ENCODE results near the gene TRMT5.
A peak's percentile ranks its signal among the peaks of the same experiment; 100 is the strongest.

Gene TRMT5

DNA sequence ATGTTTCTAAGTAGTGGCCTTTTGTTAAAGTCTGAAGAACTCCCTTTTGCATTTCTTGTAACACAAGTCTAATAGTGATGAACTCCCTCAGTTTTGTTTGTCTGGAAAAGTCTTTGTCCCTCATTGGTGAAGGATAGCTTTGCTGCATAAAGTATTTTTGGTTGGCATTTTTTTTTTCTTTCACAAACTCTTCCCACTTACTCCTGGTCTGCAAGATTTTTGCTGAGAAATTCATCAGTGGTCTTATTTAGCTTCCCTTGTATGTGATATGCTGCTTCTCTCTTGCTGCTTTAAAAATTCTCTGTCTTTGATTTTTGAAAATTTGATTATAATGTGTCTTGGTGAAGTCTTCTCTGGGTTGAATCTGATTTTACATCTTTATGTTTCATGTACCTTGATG, 22.7 kb downstream of the TRMT5 start:
- no peak for DNase-seq

DNA sequence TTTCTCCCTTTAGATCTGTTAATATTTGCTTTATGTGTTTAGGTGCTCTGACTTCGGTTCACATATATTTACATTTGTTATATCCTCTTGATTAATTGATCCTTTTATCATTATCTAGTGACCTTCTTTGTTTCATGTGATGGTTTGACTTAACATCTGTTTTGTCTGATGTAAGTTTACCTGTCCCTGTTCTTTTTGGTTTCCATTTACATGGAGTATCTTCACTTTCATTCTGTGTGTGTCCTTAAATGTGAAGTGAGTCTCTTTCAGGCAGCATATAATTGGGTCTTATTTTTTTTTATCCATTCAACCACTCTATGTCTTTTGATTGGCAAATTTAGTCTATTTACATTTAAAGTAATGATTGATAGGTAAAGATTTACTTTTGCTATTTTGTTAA, 24.2 kb downstream of the TRMT5 start:
- DNase-seq, result no peak

DNA sequence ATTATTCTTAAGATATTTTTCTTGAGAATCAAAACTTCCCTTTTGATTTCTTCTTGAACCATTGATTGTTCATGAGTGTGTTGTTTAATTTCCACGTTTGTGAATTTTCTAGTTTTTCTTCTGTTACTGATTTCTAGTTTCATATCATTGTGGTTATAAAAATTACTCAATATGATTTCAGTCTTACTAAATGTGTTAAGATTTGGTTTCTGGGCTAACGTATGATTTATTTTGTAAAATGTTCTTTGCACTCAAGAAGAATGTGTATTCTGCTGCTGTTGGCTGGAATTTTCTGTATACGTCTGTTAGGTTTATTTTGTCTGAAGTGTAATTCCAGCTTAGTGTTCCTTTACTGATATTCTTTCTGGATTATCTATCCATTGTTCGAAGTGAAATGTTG, 24.7 kb downstream of the TRMT5 start:
- DNase-seq, result no peak

DNA sequence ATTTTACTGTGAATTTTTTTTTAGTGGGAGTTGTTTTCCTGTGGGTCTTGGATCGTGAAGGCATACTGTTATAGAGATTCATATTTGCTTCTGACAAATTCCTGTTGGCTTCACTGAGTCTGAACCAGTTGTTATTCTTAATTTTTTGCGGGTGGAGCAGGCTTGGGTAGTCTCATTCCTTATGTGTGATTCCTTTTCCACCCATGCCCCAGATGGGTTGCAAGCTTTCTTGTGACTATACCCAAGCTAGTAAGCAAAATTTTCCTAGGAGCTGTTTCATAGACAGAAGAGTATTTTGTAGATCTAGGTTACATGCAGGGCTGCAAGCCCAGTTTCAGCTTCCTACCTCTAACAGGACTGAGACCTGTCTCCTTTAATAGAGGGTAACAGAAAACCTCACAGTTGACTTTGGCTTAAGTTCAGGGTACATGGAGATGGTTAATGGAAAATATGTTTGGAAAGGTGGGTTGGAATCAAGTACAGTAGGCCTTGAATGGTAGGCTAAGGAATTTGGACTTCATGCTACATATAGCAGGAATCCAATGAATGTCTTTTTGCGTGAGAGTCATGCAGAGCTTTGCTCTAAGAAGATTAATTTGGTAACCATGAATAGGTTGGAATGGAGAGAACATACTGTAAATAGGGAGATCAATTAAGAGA, 29.0 kb downstream of the TRMT5 start:
- no peak for DNase-seq

DNA sequence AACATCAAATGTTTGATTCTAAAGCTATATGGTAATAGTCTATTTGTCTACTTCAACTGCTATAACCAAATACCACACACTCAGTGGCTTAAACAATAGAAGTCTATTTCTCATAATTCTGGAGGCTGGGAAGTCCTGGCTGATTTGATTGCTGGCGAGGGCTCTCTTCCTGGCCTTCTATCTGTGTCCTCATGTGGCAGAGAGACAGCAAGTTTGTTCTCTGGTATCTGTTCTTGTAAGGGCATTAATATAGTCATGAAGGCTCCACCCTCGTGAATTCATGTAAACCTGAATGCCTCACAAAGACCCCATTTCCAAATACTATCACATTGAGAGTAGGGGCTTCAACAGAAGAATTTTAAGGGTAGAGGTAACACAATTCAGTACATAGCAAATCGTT, 34.1 kb downstream of the TRMT5 start:
- DNase-seq, result no peak

DNA sequence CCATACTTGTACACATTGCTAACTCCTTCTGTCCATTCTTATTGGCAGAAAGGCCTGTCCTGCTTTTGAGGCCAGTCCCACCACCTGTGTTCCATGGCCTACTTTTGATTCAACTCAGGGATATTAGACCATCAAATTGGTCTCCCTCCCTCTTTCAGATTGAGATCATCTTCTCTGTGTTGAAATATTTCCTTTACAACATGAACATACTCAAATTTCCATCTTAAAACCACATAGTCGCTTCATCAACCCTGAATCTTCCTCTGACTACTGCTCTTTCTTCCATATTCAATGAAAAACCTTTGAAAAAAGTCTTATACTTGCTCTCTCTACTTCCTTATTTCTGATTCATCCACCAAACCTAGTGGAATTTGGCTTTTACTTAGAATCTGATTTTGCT, 34.9 kb downstream of the TRMT5 start:
- DNase-seq, result peak; percentile 19

DNA sequence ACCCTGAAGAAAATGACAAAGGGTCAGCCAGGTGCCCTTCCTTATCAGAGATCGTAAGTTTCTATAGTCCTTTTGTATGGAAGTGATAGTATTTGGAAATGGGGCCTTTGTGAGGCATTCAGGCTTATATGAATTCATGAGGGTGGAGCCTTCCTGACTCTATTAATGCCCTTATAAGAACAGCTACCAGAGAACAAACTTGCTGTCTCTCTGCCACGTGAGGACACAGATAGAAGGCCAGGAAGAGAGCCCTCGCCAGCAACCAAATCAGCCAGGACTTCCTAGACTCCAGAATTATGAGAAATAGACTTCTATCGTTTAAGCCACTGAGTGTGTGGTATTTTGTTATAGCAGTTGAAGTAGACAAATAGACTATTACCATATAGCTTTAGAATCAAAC, 36.7 kb downstream of the TRMT5 start:
- DNase-seq, result no peak

DNA sequence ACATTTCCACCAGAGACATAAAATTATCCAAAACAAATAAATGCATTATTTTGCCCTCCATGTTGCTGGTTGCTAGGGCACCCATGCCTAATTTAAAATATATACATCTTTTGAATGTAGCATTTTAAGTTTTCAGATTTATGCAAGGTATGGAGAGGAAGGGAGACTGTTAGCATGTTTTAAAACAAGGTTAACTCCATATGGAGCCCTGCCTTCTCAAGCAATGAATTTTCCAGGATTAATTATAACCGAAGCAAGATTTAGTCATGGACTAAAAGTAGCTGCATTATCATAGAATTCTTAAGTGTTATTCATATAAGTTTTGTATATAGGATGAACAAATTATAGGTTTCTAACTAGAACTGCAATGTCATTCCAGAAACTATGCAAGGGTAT, 37.2 kb downstream of the TRMT5 start:
- DNase-seq, result no peak

DNA sequence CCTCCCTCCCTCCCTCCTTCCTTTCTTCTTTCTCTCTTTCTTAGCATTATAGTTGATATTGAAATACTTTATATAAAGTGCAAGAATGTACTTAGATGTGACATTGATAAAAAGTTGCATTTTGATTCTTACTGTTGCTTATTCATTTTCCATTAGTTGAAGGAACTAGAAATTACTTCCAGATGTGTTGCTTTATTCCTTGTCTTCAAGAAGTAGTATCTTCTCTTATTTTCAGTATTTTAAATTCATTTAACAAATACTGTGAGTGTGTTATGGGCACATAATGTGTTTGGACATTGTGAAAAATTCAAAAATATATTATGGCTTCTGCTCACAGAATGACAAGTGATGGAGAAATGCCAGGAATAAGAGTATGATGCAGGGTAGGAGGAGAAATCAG, 45.6 kb downstream of the TRMT5 start:
- no peak for DNase-seq

DNA sequence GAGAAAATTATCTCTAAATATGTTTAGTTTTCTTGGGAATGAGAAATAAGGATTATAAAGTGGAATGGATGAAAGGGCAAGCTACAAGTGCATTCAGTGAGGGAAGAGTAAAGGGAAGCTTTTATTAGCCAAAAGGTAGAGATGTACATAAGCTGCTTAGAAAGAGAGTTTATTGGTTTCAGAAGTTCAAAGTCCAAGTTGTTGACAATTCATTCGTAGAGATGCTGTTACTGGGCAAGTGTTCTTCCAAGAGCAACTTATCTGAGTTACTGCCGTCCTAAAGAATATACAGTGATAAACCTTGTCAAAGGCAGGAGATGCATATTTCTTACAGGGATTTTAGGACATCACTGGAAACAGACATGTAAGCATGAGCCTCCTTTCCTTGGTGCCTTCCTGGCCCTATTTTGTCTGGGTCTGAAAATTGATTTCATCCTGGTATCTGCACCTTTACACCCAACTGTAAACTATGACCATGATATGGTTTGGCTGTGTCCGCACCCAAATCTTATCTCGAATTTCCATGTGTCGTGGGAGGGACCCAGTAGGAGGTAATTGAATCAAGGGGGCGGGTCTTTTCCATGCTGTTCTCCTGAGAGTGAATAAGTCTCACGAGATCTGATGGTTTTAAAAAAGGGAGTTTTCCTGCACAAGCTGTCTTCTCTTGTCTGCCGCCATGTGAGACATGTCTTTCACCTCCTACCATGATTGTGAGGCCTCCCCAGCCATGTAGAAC, 46.8 kb downstream of the TRMT5 start:
- DNase-seq, result no peak

DNA sequence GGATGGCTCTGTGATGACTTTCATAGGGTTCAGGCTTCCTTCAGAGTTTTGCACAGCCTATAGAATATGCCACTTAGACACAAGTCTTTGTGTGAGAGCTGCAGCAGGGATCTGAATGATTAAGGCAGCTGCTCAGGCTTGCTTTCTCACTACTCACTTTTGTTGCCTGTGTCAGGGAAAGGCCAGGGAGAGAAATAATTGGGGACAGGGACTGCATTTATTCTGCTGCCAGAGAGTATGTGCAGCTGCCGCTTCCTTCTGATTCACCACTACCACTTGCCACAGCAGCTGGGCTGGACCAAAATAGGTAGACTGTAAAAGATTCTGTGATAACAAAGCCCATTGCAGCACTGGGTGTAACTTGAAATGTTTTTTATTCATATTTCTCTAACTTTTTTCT, 49.7 kb downstream of the TRMT5 start:
- DNase-seq, result no peak

DNA sequence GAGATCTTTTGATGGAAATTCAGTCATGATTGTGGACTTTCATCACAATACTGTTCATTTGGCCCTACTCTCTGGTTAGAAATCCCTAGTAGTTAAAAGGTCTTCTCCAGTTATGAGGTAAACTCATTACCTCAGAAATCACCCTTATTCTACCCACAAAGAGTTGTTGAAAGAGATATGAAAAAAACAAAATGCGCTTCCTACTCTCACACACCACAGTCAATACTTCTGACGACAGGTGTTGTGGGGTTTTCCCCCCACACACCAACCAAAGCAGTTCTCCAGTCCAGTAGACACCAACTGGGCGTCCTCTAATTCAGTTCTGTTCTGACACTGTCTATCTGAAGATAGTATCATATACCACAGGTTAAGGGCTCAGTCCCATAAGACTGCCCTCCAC, 54.9 kb downstream of the TRMT5 start:
- no peak for DNase-seq

DNA sequence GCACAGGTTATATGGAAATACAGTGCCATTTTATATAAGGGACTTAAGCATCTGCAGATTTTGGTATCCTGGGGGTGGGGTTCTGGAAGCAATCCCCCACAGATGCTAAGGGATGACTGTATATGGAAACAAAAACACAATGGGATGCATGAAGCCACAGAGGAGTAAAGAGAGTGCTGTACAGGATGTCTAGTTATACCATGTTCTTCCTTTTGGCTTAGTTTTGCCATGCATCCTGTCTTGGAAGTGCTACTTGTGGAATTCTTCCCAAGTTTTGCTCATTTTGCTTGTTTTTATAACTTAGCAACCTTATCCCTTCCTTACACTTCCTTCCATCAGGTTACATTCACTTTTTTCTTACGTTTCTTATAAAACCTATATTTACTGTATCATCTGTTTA, 55.6 kb downstream of the TRMT5 start:
- DNase-seq, result no peak

DNA sequence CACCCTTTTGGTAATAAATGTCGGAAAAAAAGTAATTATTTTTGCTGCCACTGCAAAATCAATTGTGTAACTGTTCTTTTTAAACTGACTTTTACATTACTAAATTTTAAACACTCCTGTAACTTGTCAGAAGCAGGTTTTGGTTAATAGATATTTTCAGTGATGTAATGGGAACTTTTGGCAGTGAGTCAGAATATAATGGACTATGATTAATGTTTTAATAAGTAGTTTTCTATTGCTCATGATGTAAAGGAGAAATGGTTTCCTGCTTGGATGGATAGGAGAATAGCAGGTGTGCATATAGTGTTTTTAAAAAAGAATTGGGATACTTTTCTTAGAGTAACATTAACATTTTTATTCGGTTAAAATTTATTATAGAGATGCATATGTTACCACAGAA, 58.8 kb downstream of the TRMT5 start:
- no peak for DNase-seq
